ENCODE measurements around the gene CBX1. TPM values are rescaled to one million over a fixed set of nuclear protein-coding genes. Genes with fewer than 3 reads are reported as not detected.

Gene CBX1
- total and polyA plus RNA-seq, 2 of the 8 experiments (the other 6 are each of a cell fraction or from before 2014, with no cell fraction given) = 38.7 to 173 TPM

DNA sequence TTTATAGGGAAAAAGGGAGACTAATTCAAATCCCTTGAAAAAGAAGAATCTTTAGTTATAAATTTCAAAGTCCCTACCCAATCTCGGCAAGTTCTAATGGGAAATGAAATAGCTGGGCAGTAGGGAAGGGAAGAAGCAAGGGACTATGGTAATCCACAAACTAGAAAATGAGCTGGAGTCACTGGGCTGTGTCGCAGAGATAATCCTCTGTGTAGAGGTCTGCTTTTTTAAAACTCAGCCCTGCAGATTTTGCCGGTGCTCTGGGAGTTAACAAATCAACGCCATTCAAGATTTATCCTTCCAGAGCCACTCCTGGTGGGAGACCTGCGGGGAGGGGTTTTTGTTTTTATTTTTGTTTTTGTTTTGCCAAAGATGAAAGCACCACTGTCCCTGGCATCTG is 27.1 kb upstream of the CBX1 start:
- POLR2A ChIA-PET (ENCODE audit: partially characterized antibody) = interaction anchor here (0.7 kb wide), 1 partner anchor 14 kb away, joined by 3 read pairs; no protein-coding TSS in a partner anchor
- Histone ChIP-seq H3K9ac (replicated peaks in 1 of 4; ENCODE audit: extremely low read depth in 1 of 4, low read depth in 3 of 4, low read length in 3 of 4) (no peak overlapping the region), H2BK15ac (ENCODE audit: low read length) (no peak overlapping the region), H3K79me1 (ENCODE audit: low read depth, low read length) (no peaks in the 10 kb centered on the region), H3K4me1 (replicated peaks in 1 of 4; ENCODE audit: control insufficient read depth in 3 of 4, insufficient read depth in 4 of 4, low read length in 3 of 4) (no peaks in the 10 kb centered on the region), H3K27me3 (replicated peaks in 1 of 4; ENCODE audit: control insufficient read depth in 3 of 4, extremely low read depth in 1 of 4, insufficient read depth in 3 of 4, low read length in 3 of 4) (no peaks in the 10 kb centered on the region), H3K23me2 (ENCODE audit: low read depth, low read length) (no peaks in the 10 kb centered on the region), H3K9me3 (ENCODE audit: insufficient read depth in 2 of 2, low read depth in 1 of 2, low read length in 1 of 2) (no peaks in the 10 kb centered on the region), H2BK120ac (replicated peaks; ENCODE audit: low read depth, low read length) (no peak overlapping the region), H2AK5ac (ENCODE audit: low read depth, low read length) (no peak overlapping the region), H2BK5ac (ENCODE audit: low read depth, low read length) (no peak overlapping the region), H3K27ac (ENCODE audit: low read depth, low read length) (no peak overlapping the region), H2BK20ac (ENCODE audit: low read length) (no peak overlapping the region), H3K14ac (ENCODE audit: insufficient read length) (no peak overlapping the region), H3K4me3 (ENCODE audit: extremely low read depth in 1 of 4, insufficient read depth in 2 of 4, low read depth in 3 of 4, low read length in 4 of 4) (no peak overlapping the region), H3K36me3 (ENCODE audit: control insufficient read depth in 2 of 4, insufficient read depth in 4 of 4, low read length in 3 of 4) (no peaks in the 10 kb centered on the region; a peak in 1 of 8 replicates), H3K23ac (ENCODE audit: insufficient read length) (no peak overlapping the region), H2AFZ (ENCODE audit: low read length) (no peak overlapping the region), H3K79me2 (ENCODE audit: control insufficient read depth in 1 of 2, insufficient read depth in 2 of 2, low read length in 2 of 2) (no peaks in the 10 kb centered on the region), H3K56ac (replicated peaks; ENCODE audit: insufficient read length, low read depth, low read length) (no peak overlapping the region), H3K4ac (replicated peaks; ENCODE audit: insufficient read length, low read depth, low read length) (no peak overlapping the region), H3K4me2 (ENCODE audit: insufficient read depth in 1 of 2, low read depth in 2 of 2, low read length in 2 of 2) (no peak overlapping the region), H3K18ac (ENCODE audit: extremely low read depth, low read length) (no peak overlapping the region), H4K8ac (ENCODE audit: extremely low read depth, insufficient read depth, low read length) (no peak overlapping the region), H4K5ac (ENCODE audit: insufficient read length, low read depth, low read length) (no peak overlapping the region), H4K91ac (replicated peaks; ENCODE audit: insufficient read length, low read length) (no peak overlapping the region), H4K20me1 (replicated peaks in 1 of 2; ENCODE audit: control insufficient read depth in 1 of 2, insufficient read depth in 2 of 2, low read length in 2 of 2) (no peaks in the 10 kb centered on the region), H2BK12ac (ENCODE audit: low read depth, low read length) (no peak overlapping the region)
- FAIRE-seq (no peak), DNase-seq (ENCODE audit: low read depth in 1 of 2, low spot score in 2 of 2) (no peak)
- CTCF ChIA-PET (ENCODE audit: partially characterized antibody) = interaction anchor here (0.7 to 6.5 kb wide), 3 partner anchors 48 to 98 kb away, joined by 3 to 53 read pairs (median 3); no protein-coding TSS in a partner anchor
- 72% methylated on average over 5 of the region's 5 CpGs; no CpG with 5 or more reads in 1 of the 2 experiments for WGBS, 2 experiments (ENCODE audit: extremely low coverage in 1 of 2, insufficient coverage in 1 of 2, insufficient read length in 1 of 2, insufficient replicate concordance in 2 of 2, low coverage in 1 of 2, low lambda C conversion rate in 2 of 2, missing lambda C conversion rate in 1 of 2)
- no peak for TF ChIP-seq KDM5A (IDR thresholded peaks at IDR 0.05; ENCODE audit: low read length)
- TF ChIP-seq KDM4A (IDR thresholded peaks at IDR 0.05; ENCODE audit: low read depth, low read length, severe bottlenecking) = no peak
- TF ChIP-seq YY1 (IDR thresholded peaks at IDR 0.05; ENCODE audit: low read depth, low read length) = no peak
- no peak for TF ChIP-seq USF2 (IDR thresholded peaks at IDR 0.05; ENCODE audit: low read length)
- no peak for TF ChIP-seq RFX5 (IDR thresholded peaks at IDR 0.05; ENCODE audit: borderline replicate concordance, low read depth, low read length)
- no peak for TF ChIP-seq ATF3 (IDR thresholded peaks at IDR 0.05; ENCODE audit: insufficient read depth, low read depth, low read length)
- no peak for TF ChIP-seq TCF12 (IDR thresholded peaks at IDR 0.05; ENCODE audit: low read depth, low read length)
- TF ChIP-seq SRF (IDR thresholded peaks at IDR 0.05; ENCODE audit: low read depth, low read length) = no peak
- TF ChIP-seq SAP30 (IDR thresholded peaks at IDR 0.05; ENCODE audit: insufficient read depth, insufficient replicate concordance, low read length) = no peak
- no peak for TF ChIP-seq SP1 (IDR thresholded peaks at IDR 0.05; ENCODE audit: low read depth, low read length)
- TF ChIP-seq BCL11A (IDR thresholded peaks at IDR 0.05; ENCODE audit: low read depth in 2 of 2, low read length in 2 of 2) = no peak
- TF ChIP-seq, protein P1, sequence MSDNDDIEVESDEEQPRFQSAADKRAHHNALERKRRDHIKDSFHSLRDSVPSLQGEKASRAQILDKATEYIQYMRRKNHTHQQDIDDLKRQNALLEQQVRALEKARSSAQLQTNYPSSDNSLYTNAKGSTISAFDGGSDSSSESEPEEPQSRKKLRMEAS (IDR thresholded peaks at IDR 0.05) = no peak
